NAMALWA (cell line): ENCODE results near the gene ZNF787.
"Not testable (repeated sequence)": the region's sequence is repeated elsewhere in the genome, so short reads cannot be mapped to it uniquely, and the experiment has no call there.

Experiments
- DNase-seq: peaks from one replicate; pipeline ENCODE4 v3.0.0-alpha.2; 2015; ENCODE audit warnings: low spot score

ZNF787 gene

DNA sequence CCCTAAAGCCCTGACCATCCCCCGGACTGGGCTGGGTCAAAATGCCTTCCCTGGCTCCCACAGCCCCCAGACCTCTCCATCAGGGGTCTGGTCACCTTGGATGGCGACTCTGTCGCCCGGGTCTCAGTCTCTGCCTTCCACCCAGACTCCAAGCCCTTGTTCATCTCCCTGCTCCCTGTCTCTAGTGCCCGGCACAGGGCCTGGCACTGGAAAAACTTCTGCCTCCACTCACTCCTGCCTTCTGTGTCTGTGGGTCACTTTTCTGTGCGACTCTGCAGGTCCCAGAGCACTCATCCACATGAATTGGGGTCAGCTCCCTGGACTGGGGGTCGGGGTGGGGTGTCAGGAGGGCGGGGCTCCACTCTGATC is 1.1 kb downstream of the ZNF787 start:
- DNase-seq = no peak

DNA sequence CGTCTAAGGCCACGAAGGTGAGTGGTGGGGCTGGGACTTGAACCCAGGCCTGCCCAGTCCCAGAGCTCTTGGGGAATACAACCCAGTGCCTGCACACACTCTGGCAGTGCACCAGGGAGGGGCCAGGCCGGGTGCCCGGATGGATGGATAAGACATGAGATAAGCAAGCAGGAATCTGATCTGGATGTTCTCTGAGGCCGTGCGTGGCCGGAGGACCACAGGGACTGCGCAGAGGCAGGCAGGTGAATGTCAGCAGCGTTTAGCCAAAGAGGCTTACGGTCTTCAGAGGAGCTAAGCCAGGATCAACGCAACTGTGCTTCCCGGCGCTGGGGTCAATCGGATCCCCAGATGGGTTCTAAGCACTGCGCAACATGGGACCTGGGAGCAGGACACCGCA is 1.5 kb downstream of the ZNF787 start:
- no peak for DNase-seq

DNA sequence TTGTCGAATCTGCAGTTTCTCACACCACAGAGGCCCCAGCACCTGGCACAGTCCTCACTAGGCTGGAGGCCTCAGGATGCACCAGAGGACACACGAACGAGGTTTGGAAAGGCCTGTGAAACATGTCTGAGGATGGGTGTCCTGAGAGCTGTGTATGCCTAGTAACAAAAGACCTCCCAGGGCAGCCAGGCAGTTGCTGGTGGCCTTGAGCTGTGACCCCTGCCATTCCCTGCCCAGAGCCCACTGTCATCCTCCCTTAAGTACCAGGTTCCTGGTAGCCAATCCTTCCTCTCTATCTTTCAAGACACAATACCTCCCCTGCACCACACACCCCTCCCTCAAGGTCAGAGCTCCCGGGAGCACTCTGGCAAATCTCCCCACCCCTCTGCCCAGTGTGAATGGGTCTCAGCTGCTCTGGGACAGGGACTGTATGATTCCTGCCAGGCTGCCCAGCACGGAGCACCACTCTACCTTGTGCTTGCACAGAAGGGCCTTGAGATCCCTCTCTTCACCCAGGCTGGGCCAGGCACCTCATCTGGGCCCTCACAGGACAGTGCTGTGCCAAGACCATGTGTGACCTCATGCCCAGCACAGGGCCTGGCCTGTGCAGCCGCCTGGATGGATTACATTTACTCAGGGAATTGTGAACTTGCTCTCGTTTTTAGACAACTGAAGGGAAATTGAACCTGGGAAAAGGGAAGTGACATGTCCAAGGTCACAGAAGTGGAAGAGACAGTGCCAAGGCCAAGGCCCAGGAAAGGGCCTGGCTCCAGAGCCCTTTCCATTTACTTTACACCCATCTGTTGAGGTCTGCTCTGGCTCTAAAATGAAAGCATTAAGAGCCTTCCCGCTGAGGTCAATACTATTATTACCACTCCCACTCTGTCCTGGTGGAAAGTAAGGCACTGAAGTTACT is 2.2 kb downstream of the ZNF787 start:
- no peak for DNase-seq

DNA sequence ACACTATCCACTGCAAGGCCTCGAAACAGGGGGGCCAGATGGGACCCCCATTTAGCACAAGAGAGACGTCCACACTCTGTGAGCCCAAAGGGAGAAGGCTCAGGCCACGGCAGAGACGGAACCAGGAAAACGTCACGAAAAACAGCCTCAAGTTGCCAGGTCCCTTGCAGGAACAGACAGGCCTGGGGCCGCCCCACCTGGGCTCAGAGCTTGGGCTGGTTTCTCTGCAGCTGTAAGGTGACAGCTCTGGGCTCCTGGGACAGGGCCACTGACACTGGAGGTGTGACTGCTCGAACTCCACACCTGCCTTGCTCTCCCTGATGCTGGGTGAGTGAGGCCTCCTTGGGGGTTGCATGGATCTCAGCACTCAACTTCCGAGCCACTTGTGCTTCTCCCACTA is 3.2 kb downstream of the ZNF787 start:
- no peak for DNase-seq

DNA sequence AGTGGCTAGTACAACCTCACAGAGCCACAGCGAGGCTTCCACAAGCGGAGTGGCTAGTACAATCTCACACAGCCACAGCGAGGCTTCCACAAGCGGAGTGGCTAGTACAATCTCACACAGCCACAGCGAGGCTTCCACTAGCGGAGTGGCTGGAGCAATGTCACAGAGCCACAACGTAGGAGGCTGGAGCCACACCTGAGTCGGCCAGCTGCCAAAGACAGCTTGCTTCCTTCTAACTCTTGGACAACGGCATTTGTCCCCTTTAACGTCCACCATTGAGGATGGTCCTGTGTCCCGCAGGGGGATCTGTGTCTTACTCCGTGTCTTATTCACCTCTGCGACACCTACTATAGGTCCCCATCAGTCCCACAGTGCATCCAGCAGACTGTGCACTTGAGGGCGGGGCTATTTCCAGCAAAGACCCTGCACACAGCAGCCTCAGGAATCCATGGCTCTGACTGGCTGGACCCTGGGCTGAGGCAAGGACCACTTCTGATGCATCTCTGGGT is 3.7 kb downstream of the ZNF787 start:
- DNase-seq = no peak

DNA sequence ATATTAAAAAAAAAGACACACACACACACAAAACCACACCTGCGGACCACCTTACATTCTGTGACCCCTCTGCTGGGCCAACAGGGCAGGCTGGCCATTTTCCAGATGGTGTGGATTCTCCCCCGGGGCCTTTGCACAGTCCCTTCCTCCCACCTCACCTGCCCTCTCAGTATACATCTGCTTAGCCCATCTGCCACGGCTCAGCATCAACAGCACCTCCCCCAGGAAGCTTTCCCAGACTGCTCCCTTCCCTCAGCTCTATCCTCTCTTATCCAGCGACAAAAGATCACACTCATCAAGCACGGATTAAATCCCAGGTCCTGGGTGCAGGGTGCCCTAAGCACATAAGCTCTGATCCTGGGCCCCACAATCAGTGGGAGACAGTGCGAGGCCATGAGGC is 4.5 kb downstream of the ZNF787 start:
- DNase-seq = no peak

DNA sequence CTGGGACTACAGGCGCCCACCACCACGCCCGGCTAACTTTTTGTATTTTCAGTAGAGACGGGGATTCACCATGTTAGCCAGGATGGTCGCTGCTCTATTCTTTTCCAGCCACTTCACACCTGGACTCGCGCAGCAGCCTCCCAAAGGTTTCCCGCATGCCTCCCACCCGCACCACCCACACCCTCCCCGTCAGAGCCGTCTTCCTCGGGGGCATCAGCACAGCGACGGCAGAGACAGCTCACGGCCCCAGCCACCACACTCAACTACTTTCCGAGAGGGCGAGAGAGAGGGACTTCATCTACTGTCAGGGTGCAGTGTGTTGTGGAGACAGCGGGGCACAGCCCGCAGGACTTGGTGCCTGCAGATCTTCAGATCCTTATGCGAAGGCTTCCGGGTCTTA is 5.6 kb downstream of the ZNF787 start:
- DNase-seq = no peak

DNA sequence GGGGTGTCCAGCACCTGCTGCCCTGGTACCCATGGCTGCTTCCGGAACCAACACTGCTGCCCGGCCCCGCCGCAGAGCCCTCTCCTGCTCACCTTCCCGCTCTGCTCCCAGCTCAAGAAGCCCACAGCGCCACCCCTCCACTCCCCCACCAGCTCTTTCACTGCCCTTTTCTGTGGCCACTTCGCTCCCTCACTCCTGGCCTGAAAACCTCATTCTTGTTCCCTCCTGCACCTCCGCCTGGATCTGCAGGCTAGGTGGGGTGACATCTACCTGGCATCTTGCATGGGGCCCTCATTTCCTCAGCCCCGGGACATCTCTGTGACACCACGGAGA is 6.4 kb downstream of the ZNF787 start:
- DNase-seq = no peak

DNA sequence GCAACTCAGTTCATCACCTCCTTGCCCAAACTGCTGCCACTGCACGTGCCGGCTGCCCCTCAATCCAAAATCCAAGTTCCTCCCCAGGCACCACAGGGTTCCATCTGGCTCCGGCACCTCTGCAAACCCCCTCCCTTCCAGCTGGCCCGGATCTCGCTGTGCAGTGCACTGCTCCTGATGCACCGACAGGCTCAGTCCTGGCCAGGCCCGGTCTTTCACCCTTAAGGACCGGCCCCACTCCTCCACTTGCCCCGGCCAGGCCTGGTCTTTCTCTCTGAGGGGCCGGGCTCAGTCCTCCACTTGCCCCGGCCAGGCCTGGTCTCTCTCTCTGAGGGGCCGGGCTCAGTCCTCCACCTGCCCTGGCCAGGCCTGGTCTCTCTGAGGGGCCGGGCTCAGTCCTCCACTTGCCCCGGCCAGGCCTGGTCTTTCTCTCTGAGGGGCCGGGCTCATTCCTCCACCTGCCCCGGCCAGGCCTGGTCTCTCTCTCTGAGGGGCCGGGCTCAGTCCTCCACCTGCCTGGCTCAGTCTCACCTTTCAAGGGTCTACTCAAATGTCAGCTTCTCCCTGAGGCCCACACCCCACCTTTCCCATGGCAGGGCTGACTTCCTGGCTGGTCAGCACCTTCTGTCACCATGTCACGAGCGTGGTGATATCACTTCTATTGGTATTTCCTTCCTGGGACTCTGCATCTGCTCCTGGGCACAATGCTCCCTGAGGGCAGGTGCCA is 6.9 kb downstream of the ZNF787 start:
- DNase-seq = no peak

DNA sequence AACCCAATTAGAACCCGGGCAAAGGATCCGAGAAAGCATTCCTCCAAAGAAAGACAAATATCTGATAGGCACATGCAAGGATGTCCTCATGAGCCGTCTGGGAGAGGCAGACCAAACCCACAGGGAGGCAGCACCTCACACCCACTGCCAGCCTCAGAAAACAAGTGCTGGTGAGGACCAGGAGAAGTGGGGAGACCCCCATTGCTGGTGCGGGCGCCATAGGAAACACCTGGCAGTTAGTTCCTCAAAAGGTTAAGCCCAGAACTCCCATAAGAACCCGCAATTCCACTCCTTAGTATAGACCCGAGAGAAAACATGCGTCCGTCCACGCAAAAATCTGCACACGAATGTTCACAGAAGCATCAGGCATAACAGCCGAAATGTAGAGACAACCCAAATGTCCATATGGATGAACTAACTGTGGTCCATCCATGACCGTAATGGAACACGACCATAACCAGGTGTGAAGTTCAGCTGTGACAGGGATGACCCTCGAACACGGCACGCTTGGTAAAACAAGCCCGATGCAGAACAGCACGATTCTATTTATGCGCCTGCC is 7.9 kb downstream of the ZNF787 start:
- peak; percentile 23 for DNase-seq

DNA sequence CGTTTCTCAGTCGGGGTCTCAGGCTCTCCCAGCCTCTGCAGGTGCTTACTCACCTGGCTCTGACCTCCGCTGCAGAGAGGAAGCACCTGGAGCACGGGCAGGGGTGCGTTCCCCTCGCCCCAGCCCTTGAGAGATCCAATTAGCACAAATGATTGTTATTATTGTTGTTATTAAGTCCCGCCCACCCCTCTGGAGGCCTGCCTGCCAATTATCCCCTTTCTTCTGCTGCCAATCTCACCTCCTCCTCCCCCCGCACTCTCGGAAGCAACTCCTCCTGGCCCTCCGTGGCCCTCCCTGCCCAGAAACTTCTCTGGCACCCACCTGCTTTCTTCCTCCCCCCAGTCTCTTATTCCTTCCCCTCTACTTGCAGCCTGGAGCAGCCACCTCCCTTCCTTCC is 8.8 kb downstream of the ZNF787 start:
- DNase-seq = peak; percentile 27

DNA sequence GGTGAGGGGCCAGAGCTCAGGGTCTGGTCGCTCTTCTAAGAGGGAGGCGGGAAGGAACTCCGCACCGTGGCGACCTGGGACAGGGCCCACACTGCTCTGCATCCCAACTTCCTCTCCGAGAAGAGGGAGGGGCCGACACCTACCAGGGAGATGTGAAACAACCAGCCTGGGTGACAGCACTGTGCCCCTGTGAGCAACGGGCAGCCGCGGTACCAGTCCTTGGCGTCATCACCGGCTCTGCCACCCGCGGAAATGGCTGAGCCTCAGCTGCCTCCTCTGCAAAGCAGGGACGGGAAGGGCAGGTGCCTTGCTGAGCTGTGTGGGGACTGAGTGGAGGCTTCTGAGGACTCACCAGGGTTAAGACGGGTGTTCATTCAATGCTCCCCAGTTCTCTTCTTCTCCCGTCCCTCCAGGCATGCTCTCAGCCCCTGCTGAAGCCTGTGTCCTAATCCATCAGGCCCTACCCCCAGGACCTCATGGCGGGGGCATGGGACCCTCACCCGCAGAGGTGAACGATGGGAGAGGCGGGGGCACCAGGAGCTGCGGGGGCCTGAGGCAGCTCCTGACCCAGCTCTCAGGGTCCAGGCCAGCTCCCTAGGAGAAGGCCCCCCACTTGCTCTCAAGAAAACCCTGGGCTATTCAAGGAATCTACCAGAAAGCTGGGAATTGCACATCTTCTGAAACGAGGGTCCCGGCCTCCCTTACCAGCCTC is 9.3 kb downstream of the ZNF787 start:
- DNase-seq = peak; percentile 26

DNA sequence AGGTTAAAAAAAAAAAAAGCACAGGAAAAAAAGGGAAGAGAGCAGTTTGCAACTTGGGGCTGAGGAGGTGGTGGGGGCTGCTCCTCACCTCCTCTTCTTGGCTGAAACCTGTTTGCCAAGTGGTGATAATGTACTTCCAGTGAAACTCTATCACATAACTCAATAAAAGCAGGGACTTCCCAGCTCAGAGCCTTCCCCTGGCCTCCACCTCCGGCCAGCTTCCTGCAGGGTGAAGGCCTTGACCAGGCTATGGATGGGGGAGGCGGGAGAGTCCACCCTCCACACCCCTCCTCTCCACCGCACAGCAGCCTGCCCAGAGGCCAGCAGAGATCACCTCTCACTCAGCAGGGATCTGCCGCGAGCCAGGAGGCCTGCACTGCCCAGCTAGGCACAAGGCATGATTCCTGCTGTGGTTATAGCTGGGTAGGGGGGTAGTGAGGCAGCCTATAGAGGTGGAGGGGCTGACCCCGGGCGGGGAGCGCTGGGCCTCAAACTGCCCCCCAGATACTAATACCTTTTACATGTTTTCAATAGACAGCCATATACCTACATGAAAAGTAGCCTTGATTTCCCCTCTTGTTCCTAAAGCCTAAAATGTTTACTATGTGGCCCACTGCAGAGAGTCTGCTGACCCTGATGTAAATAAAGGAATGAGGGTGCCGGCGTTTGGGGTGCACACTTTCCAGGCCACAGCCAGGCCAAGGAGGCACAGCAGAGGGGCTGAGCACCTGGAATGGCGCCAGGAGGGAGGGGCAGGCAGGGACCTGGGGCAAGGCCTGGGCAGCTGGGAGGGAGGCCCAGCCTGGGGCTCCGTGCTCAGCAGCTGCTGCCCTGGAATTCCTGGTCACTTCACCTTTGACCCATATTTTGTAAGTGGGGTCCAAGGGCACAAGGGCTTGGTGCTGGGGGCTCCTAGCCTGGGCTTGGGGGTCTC is 10.3 kb downstream of the ZNF787 start:
- no peak for DNase-seq

DNA sequence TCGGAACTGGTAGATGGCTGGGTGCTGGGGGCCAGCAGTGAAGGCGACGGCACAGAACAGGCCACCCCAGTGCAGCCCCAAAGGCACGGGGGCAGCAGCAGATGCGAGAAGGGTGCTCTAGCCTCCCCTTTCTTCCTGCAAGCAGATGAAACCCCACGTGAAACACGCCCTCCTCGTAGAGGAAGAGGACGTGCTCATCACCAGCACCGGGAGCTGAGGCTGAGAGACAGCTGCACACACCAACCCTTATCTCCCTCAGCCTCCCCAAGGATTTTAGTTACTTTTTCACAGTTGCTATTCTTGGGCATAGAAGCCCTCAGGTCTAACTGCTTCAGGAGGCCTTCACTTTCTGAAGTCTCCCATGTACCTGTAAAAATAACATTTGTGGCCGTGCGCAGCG is 11.9 kb downstream of the ZNF787 start:
- DNase-seq = no peak

DNA sequence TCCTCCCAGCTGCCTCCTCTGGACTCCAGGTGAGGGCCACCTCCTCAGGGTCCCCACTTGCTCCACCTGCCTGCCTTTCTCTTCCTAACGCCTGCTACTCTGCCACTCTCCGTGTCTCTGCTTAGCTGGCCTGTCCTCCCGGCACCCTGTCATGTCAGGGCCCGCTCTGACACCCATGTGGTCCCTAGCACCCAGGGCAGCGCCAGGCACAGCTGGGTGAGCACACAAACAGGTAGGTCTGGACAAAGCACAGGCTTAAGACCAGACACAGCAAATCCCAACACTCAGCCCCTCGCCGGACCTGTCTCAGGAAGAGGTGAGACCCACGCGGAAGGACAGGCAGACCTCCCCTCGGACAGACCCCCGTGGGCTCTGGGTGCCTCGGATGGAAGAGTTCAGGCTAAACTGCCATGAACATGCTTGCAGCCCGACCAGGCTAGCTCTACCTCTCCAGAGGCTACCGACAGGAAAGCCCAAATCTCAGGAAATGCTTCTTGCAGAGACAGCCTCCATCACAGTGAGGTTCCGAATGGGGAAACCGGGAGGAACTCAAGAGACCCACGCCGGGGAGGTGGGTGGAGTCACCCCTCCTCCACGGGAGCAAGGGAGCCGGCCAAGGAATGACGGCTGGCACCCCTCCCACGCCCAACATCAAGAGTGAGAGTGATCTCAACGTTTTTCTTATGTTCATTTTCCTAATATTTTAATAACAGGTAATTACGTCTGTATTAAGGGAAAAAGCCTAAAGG is 12.5 kb downstream of the ZNF787 start:
- no peak for DNase-seq

DNA sequence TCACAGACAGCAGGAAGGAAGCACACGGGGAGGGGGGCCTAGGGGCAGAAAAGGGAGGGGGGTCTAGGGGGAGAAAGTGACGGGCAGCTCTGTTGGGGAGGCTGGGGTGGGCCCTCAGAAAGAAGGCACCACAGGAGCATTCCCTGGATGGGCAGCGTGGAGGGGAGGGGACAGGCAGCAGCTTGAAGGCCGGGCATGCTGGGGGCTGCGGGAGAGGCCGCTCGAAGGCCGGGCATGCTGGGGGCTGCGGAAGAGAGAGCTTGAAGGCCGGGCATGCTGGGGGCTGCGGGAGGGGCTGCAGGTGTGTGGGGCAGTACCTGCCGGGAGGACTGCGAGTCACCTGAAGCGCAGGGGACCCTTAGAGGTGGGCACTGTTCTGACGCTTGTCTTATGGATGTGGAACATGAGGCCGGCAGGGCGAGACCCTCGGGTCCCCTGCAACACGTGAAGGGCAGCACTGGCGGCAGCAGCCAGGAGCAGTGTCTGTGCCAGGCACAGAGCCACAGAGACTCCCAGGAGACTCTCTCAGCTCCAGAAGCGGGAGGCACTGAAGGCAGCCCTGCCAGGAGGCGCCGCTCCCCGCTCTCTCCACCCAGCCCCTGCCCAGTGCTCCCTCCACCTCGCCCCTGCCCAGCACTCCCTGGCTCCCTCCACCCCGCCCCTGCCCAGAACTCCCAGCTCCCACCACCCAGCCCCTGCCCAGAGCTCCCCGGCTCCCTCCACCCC is 13.3 kb downstream of the ZNF787 start:
- DNase-seq = no peak

DNA sequence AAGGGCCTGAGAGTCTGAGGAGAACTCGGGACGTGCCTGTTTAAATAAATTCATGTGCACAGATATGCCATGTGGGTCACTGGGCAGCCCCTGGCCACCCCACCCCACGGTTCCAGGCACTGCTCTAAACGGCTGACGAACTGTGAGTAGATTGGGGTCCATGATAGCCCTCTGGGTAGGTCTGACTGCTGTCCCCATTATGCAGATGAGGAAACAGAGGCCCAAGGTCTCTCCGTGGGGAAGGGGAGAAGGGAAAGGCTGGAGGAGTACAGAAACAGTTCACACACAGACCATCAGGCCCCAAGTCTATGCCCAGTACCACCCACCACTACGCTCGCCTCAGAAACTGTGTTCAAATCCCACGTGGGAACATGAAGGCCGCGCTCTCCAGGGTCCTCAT is 14.1 kb downstream of the ZNF787 start:
- no peak for DNase-seq

DNA sequence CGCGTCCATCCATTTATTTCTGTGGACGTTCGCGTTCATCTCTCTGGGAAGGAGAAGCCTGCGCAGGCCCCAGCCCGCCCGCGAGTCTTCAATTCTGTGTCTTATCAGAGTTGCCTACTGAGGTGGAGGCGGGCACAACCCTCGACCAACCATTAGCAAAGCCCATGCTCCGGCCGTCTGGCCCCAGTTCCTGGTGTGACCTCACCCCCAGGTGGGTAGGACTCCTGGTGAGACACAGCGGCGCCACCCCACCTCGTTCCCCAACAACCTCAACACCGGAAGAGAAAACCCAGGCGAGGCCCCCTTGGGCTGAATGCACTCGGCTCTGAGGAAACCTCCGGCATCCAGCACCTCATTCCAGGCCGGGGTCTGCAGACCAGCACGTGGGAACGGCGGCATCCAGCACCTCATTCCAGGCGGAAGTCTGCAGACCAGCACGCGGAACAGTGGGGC is 14.7 kb downstream of the ZNF787 start:
- no peak for DNase-seq

DNA sequence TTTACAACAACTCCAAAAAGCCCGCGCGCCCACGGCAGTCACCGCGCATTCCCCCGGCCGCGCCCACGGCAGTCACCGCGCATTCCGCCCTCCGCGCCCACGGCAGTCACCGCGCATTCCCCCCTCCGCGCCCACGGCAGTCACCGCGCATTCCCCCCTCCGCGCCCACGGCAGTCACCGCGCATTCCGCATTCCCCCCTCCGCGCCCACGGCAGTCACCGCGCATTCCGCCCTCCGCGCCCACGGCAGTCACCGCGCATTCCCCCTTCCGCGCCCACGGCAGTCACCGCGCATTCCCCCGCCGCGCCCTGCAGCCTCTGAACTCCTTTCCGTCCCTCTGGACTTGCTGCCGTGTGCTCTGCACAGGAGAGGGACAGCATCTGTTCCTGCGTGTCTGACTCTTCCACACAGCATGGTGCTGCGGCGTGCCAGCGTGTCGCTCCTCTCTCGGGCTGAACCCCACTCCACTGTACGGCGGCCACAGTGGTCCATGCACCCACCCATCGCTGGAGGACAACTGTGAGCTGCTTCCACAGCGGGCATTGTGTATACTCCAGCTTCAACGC is 15.2 kb downstream of the ZNF787 start:
- not testable (repeated sequence) for DNase-seq
